ENCODE data around the gene ZNF205. TPM values are rescaled to one million over a fixed set of nuclear protein-coding genes. Genes with fewer than 3 reads are reported as not detected.

ZNF205 gene
- total RNA-seq, 2 experiments from 2014 or later, result not detected

- intact Hi-C loops (cut with DNase I, micrococcal nuclease), result no loop called here
- TF ChIP-seq CTCF (IDR thresholded peaks at IDR 0.05), result no peak
- Mint-ChIP-seq H3K36me3 (ENCODE audit: low read depth) (no peaks in the 10 kb centered on the region), H3K4me3 (no peak overlapping the region), H3K27me3 (no peaks in the 10 kb centered on the region), H3K9me3 (no peaks in the 10 kb centered on the region), H3K4me1 (ENCODE audit: low read depth) (peaks cover 47% of the 10 kb centered on the region), H3K27ac (no peak overlapping the region)
- ChIA-PET CTCF (interaction anchor here (2.1 kb wide), 1 partner anchor 37 kb away, joined by 10 read pairs; no protein-coding TSS in a partner anchor), POLR2A (interaction anchor here (0.9 to 2.1 kb wide), 3 partner anchors 15 to 37 kb away, joined by 3 to 7 read pairs (median 3); no protein-coding TSS in a partner anchor)
- peaks cover 75% of the 10 kb centered on the region for H3K4me1 ChIP-seq (ENCODE audit: insufficient read depth, low read length)
- DNase-seq, result no peak
- no peak for ATAC-seq (ENCODE audit: poor library complexity)
- H3K9me3 ChIP-seq (ENCODE audit: control insufficient read depth in 1 of 2, insufficient read depth in 1 of 2, low read length in 2 of 2), result no peaks in the 10 kb centered on the region
- H3K4me3 ChIP-seq (ENCODE audit: low read length), result no peak overlapping the region
- no peaks in the 10 kb centered on the region for H3K27me3 ChIP-seq (ENCODE audit: control insufficient read depth in 1 of 2, insufficient read depth in 2 of 2, low read length in 2 of 2)
- no peak overlapping the region for H3K27ac ChIP-seq (ENCODE audit: low read depth in 1 of 2, low read length in 2 of 2)
- no peaks in the 10 kb centered on the region for H3K36me3 ChIP-seq (ENCODE audit: insufficient read depth, low read length)
Measured at GRCh38 chr16:3092501-3092941, 19.9 kb upstream of the ZNF205 start.

GRCh38 chr16:3094289-3095027 is 17.9 kb upstream of the ZNF205 start:
- H3K4me1 Mint-ChIP-seq (ENCODE audit: low read depth), result peaks cover 50% of the 10 kb centered on the region

GRCh38 chr16:3095869-3096268 is 16.5 kb upstream of the ZNF205 start:
- peak overlapping the region; percentile 66 for H3K27ac Mint-ChIP-seq
- peak overlapping the region; percentile 2 to 48 for H3K27ac ChIP-seq (ENCODE audit: low read depth in 1 of 2, low read length in 2 of 2)
- H3K4me1 Mint-ChIP-seq (ENCODE audit: low read depth), result peaks cover 60% of the 10 kb centered on the region
- no peak overlapping the region for H3K4me3 ChIP-seq (ENCODE audit: low read length)
- H3K27me3 Mint-ChIP-seq, result no peaks in the 10 kb centered on the region
- intact Hi-C loops (cut with DNase I, micrococcal nuclease), result loop anchor here in 1 of 2 experiments (1.0 to 2.0 kb wide), 2 partner anchors 33 to 71 kb away; no protein-coding TSS in a partner anchor
- no peaks in the 10 kb centered on the region for H3K27me3 ChIP-seq (ENCODE audit: control insufficient read depth in 1 of 2, insufficient read depth in 2 of 2, low read length in 2 of 2)
- CTCF ChIA-PET, result interaction anchor here (0.8 to 2.4 kb wide), 9 partner anchors 19 to 64 kb away, joined by 3 to 20 read pairs (median 4); partner anchors contain the start of gene ZNF213
- peak; percentile 63 for TF ChIP-seq CTCF (IDR thresholded peaks at IDR 0.05)
- H3K9me3 ChIP-seq (ENCODE audit: control insufficient read depth in 1 of 2, insufficient read depth in 1 of 2, low read length in 2 of 2), result no peaks in the 10 kb centered on the region
- H3K9me3 Mint-ChIP-seq, result no peaks in the 10 kb centered on the region
- no peaks in the 10 kb centered on the region for H3K36me3 Mint-ChIP-seq (ENCODE audit: low read depth)
- peaks cover 71% of the 10 kb centered on the region for H3K4me1 ChIP-seq (ENCODE audit: insufficient read depth, low read length)
- ATAC-seq (ENCODE audit: poor library complexity), result peak; percentile 56
- DNase-seq, result peak in 11 of 14 experiments; percentile 34 to 89 (median 52)
- H3K36me3 ChIP-seq (ENCODE audit: insufficient read depth, low read length), result no peaks in the 10 kb centered on the region
- POLR2A ChIA-PET, result interaction anchor here (1.3 to 9.3 kb wide), 3 partner anchors 20 to 33 kb away, joined by 5 to 91 read pairs (median 19); no protein-coding TSS in a partner anchor
- peak overlapping the region; percentile 38 for H3K4me3 Mint-ChIP-seq

More at GRCh38 chr16:3094289-3095027, 17.9 kb upstream of the ZNF205 start:
- Histone ChIP-seq H3K27ac (ENCODE audit: low read depth in 1 of 2, low read length in 2 of 2) (no peak overlapping the region), H3K4me3 (ENCODE audit: low read length) (no peak overlapping the region), H3K36me3 (ENCODE audit: insufficient read depth, low read length) (no peaks in the 10 kb centered on the region), H3K4me1 (ENCODE audit: insufficient read depth, low read length) (peaks cover 68% of the 10 kb centered on the region), H3K9me3 (ENCODE audit: control insufficient read depth in 1 of 2, insufficient read depth in 1 of 2, low read length in 2 of 2) (no peaks in the 10 kb centered on the region), H3K27me3 (ENCODE audit: control insufficient read depth in 1 of 2, insufficient read depth in 2 of 2, low read length in 2 of 2) (no peaks in the 10 kb centered on the region)
- no peaks in the 10 kb centered on the region for H3K36me3 Mint-ChIP-seq (ENCODE audit: low read depth)
- ChIA-PET POLR2A (interaction anchor here (1.4 to 2.1 kb wide), 2 partner anchors 19 to 35 kb away, joined by 7 to 9 read pairs; no protein-coding TSS in a partner anchor), CTCF (interaction anchor here (2.1 kb wide), 1 partner anchor 35 kb away, joined by 10 read pairs; no protein-coding TSS in a partner anchor)
- no peaks in the 10 kb centered on the region for H3K9me3 Mint-ChIP-seq
- H3K4me3 Mint-ChIP-seq, result peak overlapping the region; percentile 3
- H3K27me3 Mint-ChIP-seq, result no peaks in the 10 kb centered on the region
- H3K27ac Mint-ChIP-seq, result peak overlapping the region; percentile 51
- DNase-seq (peak in 10 of 14 experiments; percentile 24 to 83 (median 48)), ATAC-seq (ENCODE audit: poor library complexity) (peak; percentile 55)
- peak; percentile 61 for TF ChIP-seq CTCF (IDR thresholded peaks at IDR 0.05)
- intact Hi-C loops (cut with DNase I, micrococcal nuclease), result loop anchor here (1.0 to 2.0 kb wide), 3 partner anchors 35 to 72 kb away; no protein-coding TSS in a partner anchor

Measured in CD4-positive, alpha-beta T cell (primary cell).